SK-N-SH (cell line): Measurements from ENCODE around the gene RPL3.

Experiments used
- EP300 ChIP-seq, 2 experiments: IDR thresholded peaks; 2 replicates each; pipeline versions ENCODE4 v1.4.0 to v1.6.1; 2012; ENCODE audit warnings: borderline replicate concordance in 1 of 2, low read depth in 1 of 2, low read length in 1 of 2
- FOXM1 ChIP-seq: IDR thresholded peaks from 2 replicates; pipeline ENCODE4 v1.4.0; 2012; ENCODE audit warnings: low read depth, mild to moderate bottlenecking
- GABPA ChIP-seq: IDR thresholded peaks from 2 replicates; pipeline ENCODE4 v1.4.0; 2012; ENCODE audit warnings: low read depth, mild to moderate bottlenecking
- NFIC ChIP-seq: IDR thresholded peaks from 2 replicates; pipeline ENCODE4 v1.4.0; 2012; ENCODE audit warnings: borderline replicate concordance
- RAD21 ChIP-seq: IDR thresholded peaks from 2 replicates; pipeline ENCODE4 v1.6.1; 2012; ENCODE audit warnings: mild to moderate bottlenecking, low read length
- SMC3 ChIP-seq: IDR thresholded peaks from 2 replicates; pipeline ENCODE4 v1.6.1; 2012; ENCODE audit warnings: low read depth, low read length, improper control_type of control experiment
- TAF1 ChIP-seq: IDR thresholded peaks from 2 replicates; pipeline ENCODE4 v1.6.1; 2012; ENCODE audit warnings: low read depth, mild to moderate bottlenecking, low read length, moderate library complexity, borderline replicate concordance
- TF ChIP-seq, protein P1 (sequence below): fragments of 200-600 bp; sonication (generic); IDR thresholded peaks from 2 replicates; pipeline ENCODE4 v1.6.1; 2017; ENCODE audit warnings: antibody characterized with exemption, mild to moderate bottlenecking, moderate library complexity
- TF ChIP-seq, protein P2 (sequence below): IDR thresholded peaks from 2 replicates; pipeline ENCODE4 v1.6.1; 2012; ENCODE audit warnings: mild to moderate bottlenecking, low read depth, low read length, moderate library complexity
- TF ChIP-seq, protein P3 (sequence below): IDR thresholded peaks from 2 replicates; pipeline ENCODE4; 2012

DNA sequence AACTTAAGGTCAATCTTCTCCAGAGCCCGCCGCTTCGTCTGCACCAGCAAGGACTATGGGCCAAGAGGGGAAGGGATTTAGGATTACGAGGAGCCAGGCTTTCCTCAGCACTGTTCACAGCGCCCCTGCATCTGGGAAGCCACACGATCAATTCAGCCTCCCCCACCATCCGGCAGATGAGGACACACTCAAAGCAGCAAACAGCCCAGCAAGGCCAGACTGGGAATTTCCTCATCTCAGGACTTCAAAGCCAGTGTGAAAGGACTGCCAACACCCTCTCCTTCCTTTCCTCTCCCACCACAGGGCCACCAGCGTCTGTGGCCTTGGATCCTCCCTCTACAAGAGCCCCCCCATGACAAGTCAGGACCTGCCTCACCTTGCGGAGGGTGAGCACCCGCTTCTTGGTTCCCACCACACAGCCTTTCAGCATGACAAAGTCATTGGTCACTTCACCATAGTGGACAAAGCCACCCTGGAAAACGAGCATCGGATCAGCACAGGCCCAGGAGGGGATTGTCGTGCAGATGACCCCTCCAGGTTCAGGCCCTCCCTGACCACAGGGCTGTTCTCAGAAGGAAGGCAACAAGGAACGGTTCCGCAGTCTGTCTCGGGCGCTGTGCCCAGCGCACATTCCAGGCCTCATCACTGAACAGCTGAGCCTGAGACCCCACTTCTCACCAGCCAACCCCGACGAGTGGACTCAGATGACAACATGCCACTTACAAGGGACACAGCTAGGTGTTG lies 6.0 kb downstream of the RPL3 start:
- TF ChIP-seq, protein P1, sequence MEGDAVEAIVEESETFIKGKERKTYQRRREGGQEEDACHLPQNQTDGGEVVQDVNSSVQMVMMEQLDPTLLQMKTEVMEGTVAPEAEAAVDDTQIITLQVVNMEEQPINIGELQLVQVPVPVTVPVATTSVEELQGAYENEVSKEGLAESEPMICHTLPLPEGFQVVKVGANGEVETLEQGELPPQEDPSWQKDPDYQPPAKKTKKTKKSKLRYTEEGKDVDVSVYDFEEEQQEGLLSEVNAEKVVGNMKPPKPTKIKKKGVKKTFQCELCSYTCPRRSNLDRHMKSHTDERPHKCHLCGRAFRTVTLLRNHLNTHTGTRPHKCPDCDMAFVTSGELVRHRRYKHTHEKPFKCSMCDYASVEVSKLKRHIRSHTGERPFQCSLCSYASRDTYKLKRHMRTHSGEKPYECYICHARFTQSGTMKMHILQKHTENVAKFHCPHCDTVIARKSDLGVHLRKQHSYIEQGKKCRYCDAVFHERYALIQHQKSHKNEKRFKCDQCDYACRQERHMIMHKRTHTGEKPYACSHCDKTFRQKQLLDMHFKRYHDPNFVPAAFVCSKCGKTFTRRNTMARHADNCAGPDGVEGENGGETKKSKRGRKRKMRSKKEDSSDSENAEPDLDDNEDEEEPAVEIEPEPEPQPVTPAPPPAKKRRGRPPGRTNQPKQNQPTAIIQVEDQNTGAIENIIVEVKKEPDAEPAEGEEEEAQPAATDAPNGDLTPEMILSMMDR = no peak
- TF ChIP-seq GABPA = no peak
- TF ChIP-seq RAD21 = no peak
- no peak for TF ChIP-seq FOXM1
- TF ChIP-seq, protein P2, sequence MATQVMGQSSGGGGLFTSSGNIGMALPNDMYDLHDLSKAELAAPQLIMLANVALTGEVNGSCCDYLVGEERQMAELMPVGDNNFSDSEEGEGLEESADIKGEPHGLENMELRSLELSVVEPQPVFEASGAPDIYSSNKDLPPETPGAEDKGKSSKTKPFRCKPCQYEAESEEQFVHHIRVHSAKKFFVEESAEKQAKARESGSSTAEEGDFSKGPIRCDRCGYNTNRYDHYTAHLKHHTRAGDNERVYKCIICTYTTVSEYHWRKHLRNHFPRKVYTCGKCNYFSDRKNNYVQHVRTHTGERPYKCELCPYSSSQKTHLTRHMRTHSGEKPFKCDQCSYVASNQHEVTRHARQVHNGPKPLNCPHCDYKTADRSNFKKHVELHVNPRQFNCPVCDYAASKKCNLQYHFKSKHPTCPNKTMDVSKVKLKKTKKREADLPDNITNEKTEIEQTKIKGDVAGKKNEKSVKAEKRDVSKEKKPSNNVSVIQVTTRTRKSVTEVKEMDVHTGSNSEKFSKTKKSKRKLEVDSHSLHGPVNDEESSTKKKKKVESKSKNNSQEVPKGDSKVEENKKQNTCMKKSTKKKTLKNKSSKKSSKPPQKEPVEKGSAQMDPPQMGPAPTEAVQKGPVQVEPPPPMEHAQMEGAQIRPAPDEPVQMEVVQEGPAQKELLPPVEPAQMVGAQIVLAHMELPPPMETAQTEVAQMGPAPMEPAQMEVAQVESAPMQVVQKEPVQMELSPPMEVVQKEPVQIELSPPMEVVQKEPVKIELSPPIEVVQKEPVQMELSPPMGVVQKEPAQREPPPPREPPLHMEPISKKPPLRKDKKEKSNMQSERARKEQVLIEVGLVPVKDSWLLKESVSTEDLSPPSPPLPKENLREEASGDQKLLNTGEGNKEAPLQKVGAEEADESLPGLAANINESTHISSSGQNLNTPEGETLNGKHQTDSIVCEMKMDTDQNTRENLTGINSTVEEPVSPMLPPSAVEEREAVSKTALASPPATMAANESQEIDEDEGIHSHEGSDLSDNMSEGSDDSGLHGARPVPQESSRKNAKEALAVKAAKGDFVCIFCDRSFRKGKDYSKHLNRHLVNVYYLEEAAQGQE = no peak
- TF ChIP-seq SMC3 = no peak
- no peak for TF ChIP-seq EP300 (IDR thresholded peaks at IDR 0.05; ENCODE audit: borderline replicate concordance in 1 of 2, low read depth in 1 of 2, low read length in 1 of 2)
- TF ChIP-seq, protein P3, sequence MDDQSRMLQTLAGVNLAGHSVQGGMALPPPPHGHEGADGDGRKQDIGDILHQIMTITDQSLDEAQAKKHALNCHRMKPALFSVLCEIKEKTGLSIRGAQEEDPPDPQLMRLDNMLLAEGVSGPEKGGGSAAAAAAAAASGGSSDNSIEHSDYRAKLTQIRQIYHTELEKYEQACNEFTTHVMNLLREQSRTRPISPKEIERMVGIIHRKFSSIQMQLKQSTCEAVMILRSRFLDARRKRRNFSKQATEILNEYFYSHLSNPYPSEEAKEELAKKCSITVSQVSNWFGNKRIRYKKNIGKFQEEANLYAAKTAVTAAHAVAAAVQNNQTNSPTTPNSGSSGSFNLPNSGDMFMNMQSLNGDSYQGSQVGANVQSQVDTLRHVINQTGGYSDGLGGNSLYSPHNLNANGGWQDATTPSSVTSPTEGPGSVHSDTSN = no peak
- no peak for TF ChIP-seq TAF1
- TF ChIP-seq NFIC = no peak
